K562 (cell line): ENCODE measurements around the gene GCNT2. TPM values are rescaled to one million over a fixed set of nuclear protein-coding genes. Genes with fewer than 3 reads are reported as not detected.

Experiments used
- ATAC-seq: fragments of 200-7000 bp; cut with Tn5 transposase; 3 replicates; pipeline ENCODE4 v1.9.1; 2020; ENCODE audit warnings: moderate library complexity
- BruUV-seq: library from RNA; stranded (reverse); fragments of 400-500 nt; replicated peaks from 2 replicates; lab custom pipeline; 2021; lab: Mats Ljungman, UMichigan
- CTCF ChIA-PET: fragments of 300-600 bp; formaldehyde crosslinking; extraction: SDS; loops from one replicate; lab custom pipeline; 2021; ENCODE audit warnings: low intra/inter-chr PET ratio; lab: Yijun Ruan, JAX
- POLR2A ChIA-PET: fragments of 300-600, 350-650 bp; sonication (Branson Sonifier 250); formaldehyde crosslinking; extraction: SDS; loops from one replicate; lab custom pipeline; 2021; ENCODE audit warnings: antibody characterized with exemption, inconsistent platforms; lab: Yijun Ruan, JAX
- DNase-seq, 4 experiments: peaks; one replicate each; pipeline versions ENCODE4 v3.0.0 to v3.0.0-alpha.2; 2011 to 2018; ENCODE audit warnings: low spot score in 3 of 4, mixed read lengths in 3 of 4; ENCODE audit errors: extremely low read depth in 1 of 4
- FAIRE-seq: peaks from 2 replicates; lab custom pipeline; 2011; peaks lifted over from hg19 to GRCh38; lab: Jason Lieb, UNC
- H2AFZ ChIP-seq: 2 replicates; pipeline ENCODE4 v1.6.0; 2011; ENCODE audit warnings: low read depth, low read length, control low read depth, inconsistent platforms
- H3K27ac ChIP-seq: fragments of 200-600 bp; 3 replicates; pipeline ENCODE4 v1.8.0; 2011; ENCODE audit warnings: low read depth, mild to moderate bottlenecking, control low read depth, inconsistent platforms, low read length, moderate library complexity, mixed read lengths; ENCODE audit errors: extremely low read depth
- H3K27me3 ChIP-seq, 2 experiments: fragments of 300-600 bp in 1 of 2; 2 replicates in 1 of 2; 3 replicates in 1 of 2; pipeline versions ENCODE4 v1.6.0 to v1.8.0; 2011; ENCODE audit warnings: inconsistent platforms in 2 of 2, low read length in 2 of 2, mild to moderate bottlenecking in 1 of 2, mixed read lengths in 1 of 2, moderate library complexity in 1 of 2; ENCODE audit not compliant: control insufficient read depth in 2 of 2, insufficient read depth in 2 of 2
- H3K36me3 ChIP-seq: fragments of 300-600 bp; 3 replicates; pipeline ENCODE4 v1.8.0; 2011; ENCODE audit warnings: mild to moderate bottlenecking, low read length, inconsistent platforms; ENCODE audit not compliant: control insufficient read depth, insufficient read depth
- H3K4me1 ChIP-seq, 2 experiments: fragments of 200-600 bp in 1 of 2; replicated peaks in 1 of 2; 2 replicates in 1 of 2; 3 replicates in 1 of 2; pipeline versions ENCODE4 v1.5.1 to v1.8.0; 2011; ENCODE audit warnings: inconsistent platforms in 2 of 2, low read length in 2 of 2, mild to moderate bottlenecking in 1 of 2, mixed read lengths in 1 of 2, moderate library complexity in 1 of 2; ENCODE audit not compliant: control insufficient read depth in 2 of 2, insufficient read depth in 2 of 2
- H3K4me2 ChIP-seq: 2 replicates; pipeline ENCODE4 v1.6.1; 2011; ENCODE audit warnings: low read length, control low read depth, inconsistent platforms, mixed read lengths; ENCODE audit not compliant: insufficient read depth
- H3K4me3 ChIP-seq: fragments of 200-600 bp; sonication (generic), shearing (Covaris generic); 2 replicates; pipeline ENCODE4 v1.5.1; 2016; ENCODE audit warnings: control low read depth, inconsistent platforms
- H3K79me2 ChIP-seq: fragments of 200-600 bp; 3 replicates; pipeline ENCODE4 v1.8.0; 2011; ENCODE audit warnings: low read length, inconsistent platforms; ENCODE audit not compliant: control insufficient read depth, insufficient read depth
- H3K9ac ChIP-seq, 2 experiments: 2 replicates each; pipeline versions ENCODE4 v1.6.0 to v1.6.1; 2011; ENCODE audit warnings: low read depth in 2 of 2, low read length in 2 of 2, control low read depth in 1 of 2, inconsistent platforms in 1 of 2, mild to moderate bottlenecking in 1 of 2, mixed read lengths in 1 of 2; ENCODE audit not compliant: insufficient read depth in 1 of 2
- H3K9me1 ChIP-seq: one replicate; pipeline ENCODE4 v1.6.0; 2011; ENCODE audit warnings: inconsistent platforms, mild to moderate bottlenecking, low read length, moderate library complexity; ENCODE audit not compliant: control insufficient read depth, insufficient read depth
- H3K9me3 ChIP-seq: replicated peaks from 2 replicates; pipeline ENCODE4 v1.5.1; 2011; ENCODE audit warnings: low read depth, low read length, inconsistent platforms; ENCODE audit not compliant: control insufficient read depth, insufficient read depth
- H4K20me1 ChIP-seq: replicated peaks from 2 replicates; pipeline ENCODE4 v1.6.1; 2011; ENCODE audit warnings: low read length, inconsistent platforms, mixed read lengths; ENCODE audit not compliant: control insufficient read depth, insufficient read depth
- BMI1 ChIP-seq: fragments of 150-350 bp; IDR thresholded peaks from 2 replicates; pipeline ENCODE4 v1.6.1; 2014; ENCODE audit warnings: low read length
- CHD1 ChIP-seq: fragments of 200-600 bp; sonication (generic); IDR thresholded peaks from one replicate; pipeline ENCODE4 v1.6.1; 2012; ENCODE audit warnings: mild to moderate bottlenecking, moderate library complexity, low read length, inconsistent platforms
- GTF2E2 ChIP-seq: fragments of 200-800 bp; sonication (Bioruptor generic); IDR thresholded peaks from 2 replicates; pipeline ENCODE4 v1.6.1; 2016; ENCODE audit warnings: missing genetic modification characterization, missing compliant biosample characterization
- MAFF ChIP-seq: IDR thresholded peaks from 2 replicates; pipeline ENCODE4 v1.6.1; 2012; ENCODE audit warnings: low read length, improper control_type of control experiment
- TAF7 ChIP-seq: fragments of 450-650 bp; IDR thresholded peaks from 2 replicates; pipeline ENCODE4 v1.6.1; 2016; ENCODE audit warnings: missing genetic modification characterization, missing compliant biosample characterization
- TSC22D4 ChIP-seq: fragments of 450-650 bp; IDR thresholded peaks from 2 replicates; pipeline ENCODE4 v1.6.1; 2016; ENCODE audit warnings: missing genetic modification characterization, missing biosample characterization, control low read depth
- ZKSCAN3 ChIP-seq: fragments of 250-450 bp; sonication (Bioruptor Pico); IDR thresholded peaks from 2 replicates; pipeline ENCODE4 v1.4.0; 2020
- ZNF699 ChIP-seq: fragments of 250-450 bp; sonication (Bioruptor Pico); IDR thresholded peaks from 2 replicates; pipeline ENCODE4 v1.8.0; 2021; ENCODE audit warnings: mild to moderate bottlenecking, moderate library complexity; ENCODE audit not compliant: insufficient replicate concordance
- WGBS: fragments of 100-300 bp; shearing (Covaris generic); methylation state at CpG from one replicate; pipeline ENCODE4 v1.1.6; 2016; ENCODE audit warnings: low coverage, mixed read lengths; ENCODE audit not compliant: insufficient coverage; ENCODE audit errors: missing lambda C conversion rate; 5-methylcytosine and 5-hydroxymethylcytosine counted together
- in situ Hi-C: fragments of 300-500 bp; cut with MboI; formaldehyde crosslinking; loops from 4 replicates; pipeline ENCODE4 v1.15.0; 2018; ENCODE audit warnings: inconsistent platforms, mixed read lengths
- intact Hi-C: fragments of 100-400 bp; cut with micrococcal nuclease; formaldehyde crosslinking; loops from 2 replicates; pipeline ENCODE4 v1.14.2; 2022
- polyA plus RNA-seq, 8 experiments: library from polyadenylated mRNA; depleted of rRNA in 4 of 8; stranded (reverse) in 5 of 8; unstranded in 3 of 8; fragments of >200 nt; fragmentation: Nextera tagmentation in 2 of 8; fragmentation: Illumina TruSeq in 1 of 8; extraction: Ambion mirVana in 2 of 8; extraction: Trizol in 1 of 8; gene quantifications; 2 replicates each; pipeline versions ENCODE4 v1.2.1 to v1.2.3, GENCODE V29; 2011 to 2014; ENCODE audit warnings: inconsistent platforms in 1 of 8, missing spikeins in 1 of 8
- total RNA-seq, 7 experiments: library from RNA; depleted of rRNA in 6 of 7; stranded (reverse); fragments of >200 nt in 6 of 7; fragmentation: Illumina TruSeq in 2 of 7; extraction: Trizol in 2 of 7; gene quantifications; 2 replicates each; pipeline versions ENCODE4 v1.2.1 to v1.2.3, GENCODE V29; 2011 to 2021; ENCODE audit warnings: low replicate concordance in 1 of 7
- TF ChIP-seq, protein P1 (sequence below): fragments of 250-450 bp; sonication (Bioruptor Pico); IDR thresholded peaks from 2 replicates; pipeline ENCODE4 v1.4.0; 2020; ENCODE audit warnings: mild to moderate bottlenecking, moderate library complexity
- TF ChIP-seq, protein P2 (sequence below): fragments of 450-650 bp; IDR thresholded peaks from 2 replicates; pipeline ENCODE4 v1.6.1; 2016; ENCODE audit warnings: borderline replicate concordance
- TF ChIP-seq, protein P3 (sequence below): fragments of 450-650 bp; IDR thresholded peaks from 2 replicates; pipeline ENCODE4 v1.6.1; 2016; ENCODE audit warnings: missing biosample characterization, missing genetic modification characterization

GCNT2 gene
- total and polyA plus RNA-seq, 9 of the 15 experiments (the other 6 are each of a cell fraction or from before 2014, with no cell fraction given): 0.78 to 2.6 (median 1.6) TPM

DNA sequence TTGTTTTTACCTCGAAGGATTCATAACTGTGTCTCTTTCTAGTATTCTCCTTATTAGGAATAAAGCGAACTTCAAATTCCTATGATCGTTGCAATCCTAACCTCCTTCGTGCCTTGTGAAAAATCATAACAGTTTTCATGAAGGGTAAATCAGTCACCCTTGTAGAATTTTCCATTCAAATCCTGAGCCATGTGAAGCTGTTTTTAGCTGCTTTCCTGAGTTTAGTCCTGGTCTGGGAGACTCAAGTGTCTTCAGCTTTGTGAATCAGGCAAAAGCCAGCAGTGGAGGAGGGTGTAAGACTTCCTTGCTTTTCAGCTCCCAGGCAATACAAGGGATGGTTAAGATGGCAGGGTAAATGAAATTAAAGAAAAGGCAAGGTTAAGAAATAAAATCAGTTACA, 24.3 kb downstream of the GCNT2 start:
- BruUV-seq: no TSS peak
- H3K36me3 ChIP-seq: no peaks in the 10 kb centered on the region
- no peaks in the 10 kb centered on the region for H3K9me3 ChIP-seq
- ChIA-PET CTCF (interaction anchor here (0.6 kb wide), 1 partner anchor 38 kb away, joined by 6 read pairs; no protein-coding TSS in a partner anchor), POLR2A (interaction anchor here (1.4 to 2.7 kb wide), 3 partner anchors 10 to 20 kb away, joined by 3 to 12 read pairs (median 3); no protein-coding TSS in a partner anchor)
- WGBS: 35% methylated on average over 4 of the region's 4 CpGs
- no peaks in the 10 kb centered on the region for H3K9me1 ChIP-seq
- H3K27ac ChIP-seq: no peak overlapping the region
- no peak for FAIRE-seq
- peak; percentile 31; the same call in 2 of the 3 replicates for ATAC-seq
- peaks cover 4 to 11% of the 10 kb centered on the region in 2 experiments; a peak in 3 of 5 replicates for H3K27me3 ChIP-seq
- H3K79me2 ChIP-seq: no peaks in the 10 kb centered on the region
- 0 out of 2 replicates have a peak overlapping the region, but pooled peaks have one; percentile 28 for H2AFZ ChIP-seq
- no peak overlapping the region for H3K9ac ChIP-seq
- TF ChIP-seq GTF2E2 (tag) (no peak), ZKSCAN3 (peak; percentile 29; the same call in 1 of the 2 replicates)
- H3K4me1 ChIP-seq: no peaks in the 10 kb centered on the region
- no peak overlapping the region for H3K4me2 ChIP-seq
- DNase-seq: no peak
- H3K4me3 ChIP-seq: no peak overlapping the region
- in situ Hi-C loops (no loop called here), intact Hi-C loops (no loop called here)
- H4K20me1 ChIP-seq: no peaks in the 10 kb centered on the region

DNA sequence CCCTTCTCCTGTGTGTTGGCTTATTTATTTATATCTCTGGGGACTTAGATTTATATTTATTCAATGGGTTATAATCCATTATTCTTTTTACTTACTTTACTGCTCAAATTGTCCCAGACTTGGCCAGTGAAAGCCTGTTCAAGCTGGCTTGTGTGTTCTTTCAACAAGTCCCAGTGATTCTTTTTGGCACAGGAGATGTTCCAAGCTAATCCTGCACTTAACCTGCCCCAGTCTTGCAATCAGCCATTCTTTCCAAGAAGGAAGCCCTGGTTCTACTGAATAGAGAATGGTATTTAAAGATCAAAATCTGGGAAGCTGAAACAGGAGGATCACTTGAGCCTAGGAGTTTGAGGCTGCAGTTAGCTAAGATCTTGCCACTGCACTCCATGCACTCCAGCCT, 26.7 kb downstream of the GCNT2 start:
- H3K9me1 ChIP-seq: no peaks in the 10 kb centered on the region
- in situ Hi-C loops: no loop called here
- no peaks in the 10 kb centered on the region for H3K4me1 ChIP-seq
- H3K9ac ChIP-seq: no peak overlapping the region
- H2AFZ ChIP-seq: no peak overlapping the region
- H3K27ac ChIP-seq: no peak overlapping the region
- CTCF ChIA-PET: no interaction called here
- no peaks in the 10 kb centered on the region for H3K79me2 ChIP-seq
- H3K9me3 ChIP-seq: no peaks in the 10 kb centered on the region
- no TSS peak for BruUV-seq
- no peak overlapping the region for H3K4me2 ChIP-seq
- POLR2A ChIA-PET: interaction anchor here (0.7 to 1.2 kb wide), 3 partner anchors 20 to 1567 kb away, joined by 3 to 4 read pairs (median 4); no protein-coding TSS in a partner anchor
- no peak overlapping the region for H3K4me3 ChIP-seq
- no peak for FAIRE-seq
- no peak for DNase-seq
- ATAC-seq: no peak
- no peaks in the 10 kb centered on the region for H4K20me1 ChIP-seq
- H3K27me3 ChIP-seq: peaks cover 3 to 11% of the 10 kb centered on the region in 2 experiments; a peak in 3 of 5 replicates
- no peaks in the 10 kb centered on the region for H3K36me3 ChIP-seq
- intact Hi-C loops: no loop called here
- TF ChIP-seq, protein P1, sequence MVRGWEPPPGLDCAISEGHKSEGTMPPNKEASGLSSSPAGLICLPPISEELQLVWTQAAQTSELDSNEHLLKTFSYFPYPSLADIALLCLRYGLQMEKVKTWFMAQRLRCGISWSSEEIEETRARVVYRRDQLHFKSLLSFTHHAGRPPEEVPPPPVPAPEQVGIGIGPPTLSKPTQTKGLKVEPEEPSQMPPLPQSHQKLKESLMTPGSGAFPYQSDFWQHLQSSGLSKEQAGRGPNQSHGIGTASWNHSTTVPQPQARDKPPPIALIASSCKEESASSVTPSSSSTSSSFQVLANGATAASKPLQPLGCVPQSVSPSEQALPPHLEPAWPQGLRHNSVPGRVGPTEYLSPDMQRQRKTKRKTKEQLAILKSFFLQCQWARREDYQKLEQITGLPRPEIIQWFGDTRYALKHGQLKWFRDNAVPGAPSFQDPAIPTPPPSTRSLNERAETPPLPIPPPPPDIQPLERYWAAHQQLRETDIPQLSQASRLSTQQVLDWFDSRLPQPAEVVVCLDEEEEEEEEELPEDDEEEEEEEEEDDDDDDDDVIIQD: no peak
- TF ChIP-seq, protein P2, sequence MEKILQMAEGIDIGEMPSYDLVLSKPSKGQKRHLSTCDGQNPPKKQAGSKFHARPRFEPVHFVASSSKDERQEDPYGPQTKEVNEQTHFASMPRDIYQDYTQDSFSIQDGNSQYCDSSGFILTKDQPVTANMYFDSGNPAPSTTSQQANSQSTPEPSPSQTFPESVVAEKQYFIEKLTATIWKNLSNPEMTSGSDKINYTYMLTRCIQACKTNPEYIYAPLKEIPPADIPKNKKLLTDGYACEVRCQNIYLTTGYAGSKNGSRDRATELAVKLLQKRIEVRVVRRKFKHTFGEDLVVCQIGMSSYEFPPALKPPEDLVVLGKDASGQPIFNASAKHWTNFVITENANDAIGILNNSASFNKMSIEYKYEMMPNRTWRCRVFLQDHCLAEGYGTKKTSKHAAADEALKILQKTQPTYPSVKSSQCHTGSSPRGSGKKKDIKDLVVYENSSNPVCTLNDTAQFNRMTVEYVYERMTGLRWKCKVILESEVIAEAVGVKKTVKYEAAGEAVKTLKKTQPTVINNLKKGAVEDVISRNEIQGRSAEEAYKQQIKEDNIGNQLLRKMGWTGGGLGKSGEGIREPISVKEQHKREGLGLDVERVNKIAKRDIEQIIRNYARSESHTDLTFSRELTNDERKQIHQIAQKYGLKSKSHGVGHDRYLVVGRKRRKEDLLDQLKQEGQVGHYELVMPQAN: no peak
- TF ChIP-seq ZNF699 (CRISPR knock-in tag) (no peak), TSC22D4 (tag) (no peak), MAFF (no peak), TAF7 (tag) (no peak), CHD1 (no peak), BMI1 (no peak)
- TF ChIP-seq, protein P3, sequence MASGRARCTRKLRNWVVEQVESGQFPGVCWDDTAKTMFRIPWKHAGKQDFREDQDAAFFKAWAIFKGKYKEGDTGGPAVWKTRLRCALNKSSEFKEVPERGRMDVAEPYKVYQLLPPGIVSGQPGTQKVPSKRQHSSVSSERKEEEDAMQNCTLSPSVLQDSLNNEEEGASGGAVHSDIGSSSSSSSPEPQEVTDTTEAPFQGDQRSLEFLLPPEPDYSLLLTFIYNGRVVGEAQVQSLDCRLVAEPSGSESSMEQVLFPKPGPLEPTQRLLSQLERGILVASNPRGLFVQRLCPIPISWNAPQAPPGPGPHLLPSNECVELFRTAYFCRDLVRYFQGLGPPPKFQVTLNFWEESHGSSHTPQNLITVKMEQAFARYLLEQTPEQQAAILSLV (tag): no peak
